ENCODE measurements around the gene LACRT.
"Not testable (repeated sequence)": the region's sequence is repeated elsewhere in the genome, so short reads cannot be mapped to it uniquely, and the experiment has no call there.

LACRT gene

DNA sequence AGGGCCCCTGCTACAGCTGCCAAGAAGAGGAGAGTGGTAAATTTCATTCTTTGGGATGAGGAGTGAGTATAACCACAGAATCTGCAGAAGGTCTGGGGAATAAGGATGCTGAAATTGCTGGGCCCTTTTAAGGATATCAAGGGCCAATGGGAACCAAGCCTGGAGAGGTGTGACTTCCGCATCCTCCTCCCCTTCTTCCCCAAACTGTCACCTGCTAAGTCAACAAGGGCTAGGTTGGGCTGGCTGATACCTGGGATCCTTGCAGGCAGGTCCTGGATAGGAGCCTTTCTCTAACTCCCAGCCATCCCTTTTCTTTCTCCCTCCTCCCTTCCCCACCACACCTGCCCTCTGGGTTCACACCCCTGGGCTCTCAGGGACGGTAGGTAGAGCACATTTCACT lies at the start of gene LACRT:
Gene LACRT (minus strand): TSS at position 101 of the 400 bp plus-strand sequence. CDS start 54 bp downstream, at position 47.
- DNase-seq: no peak

- DNase-seq: no peak
These were observed 48.7 kb upstream of the LACRT start for GRCh38 chr12:54683398-54683797.

GRCh38 chr12:54682674-54683073 lies 48.0 kb upstream of the LACRT start:
- no peak for DNase-seq

DNA sequence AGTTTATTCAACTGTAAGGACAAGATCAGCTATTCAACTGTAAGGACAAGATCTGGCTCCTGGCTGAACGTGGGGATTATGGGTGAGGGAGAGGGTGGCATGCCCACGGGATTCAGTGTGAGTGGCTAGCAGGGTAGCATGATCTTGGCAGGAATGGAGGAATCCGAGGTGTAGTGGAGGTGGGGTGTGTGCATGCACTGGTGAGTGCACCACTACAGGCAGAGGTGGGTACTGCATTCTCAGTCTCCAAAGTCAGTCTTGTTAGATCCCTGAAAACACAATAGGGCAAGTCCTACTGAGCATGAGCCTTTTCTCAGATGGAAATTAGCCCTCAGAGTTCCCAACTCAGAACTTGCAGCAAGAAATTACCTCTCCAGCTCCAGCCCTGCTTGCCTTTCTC lies 45.7 kb upstream of the LACRT start:
- no peak for DNase-seq

DNA sequence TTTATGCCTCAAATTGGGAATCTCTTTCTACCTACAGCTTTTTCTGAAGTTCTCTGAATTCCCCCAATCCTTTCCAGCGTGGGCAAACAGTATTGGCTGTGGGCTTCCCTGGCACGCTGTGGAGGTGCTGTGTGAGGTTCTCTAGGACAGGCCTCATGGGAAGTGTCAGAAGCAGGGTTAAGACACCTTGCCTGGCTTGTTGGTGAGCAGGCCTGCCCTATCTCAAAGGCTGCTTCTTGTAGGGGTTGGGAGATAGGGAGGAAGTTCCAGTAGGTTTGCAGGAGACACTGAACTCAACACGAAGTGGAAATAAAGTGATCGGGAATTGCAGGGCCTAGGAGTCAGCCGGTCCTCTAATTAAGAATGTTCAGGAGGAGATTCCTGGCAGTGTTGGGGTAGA lies 43.4 kb upstream of the LACRT start:
- no peak for DNase-seq

- no peak for DNase-seq
These were observed 33.2 kb upstream of the LACRT start for GRCh38 chr12:54667945-54668344.

DNA sequence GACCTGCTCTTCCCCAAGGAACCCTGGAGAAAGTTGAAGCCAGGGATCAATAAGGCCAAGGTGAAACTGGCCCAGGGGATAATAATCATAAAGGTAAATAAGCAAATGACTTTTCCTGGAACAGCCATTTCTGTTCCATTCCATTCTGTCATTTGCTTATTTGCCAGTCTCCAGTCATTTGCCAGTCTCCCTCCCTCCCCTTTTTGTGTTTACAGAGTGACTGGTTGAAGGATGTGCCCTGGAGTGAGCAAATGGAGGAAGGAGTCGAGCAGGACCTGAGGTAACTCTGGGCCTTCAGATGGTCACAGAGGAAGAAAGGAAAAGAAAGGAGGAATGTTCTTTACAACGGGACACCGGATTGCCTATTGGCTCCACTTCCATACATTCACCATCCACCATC lies 31.3 kb upstream of the LACRT start:
- DNase-seq: no peak

DNA sequence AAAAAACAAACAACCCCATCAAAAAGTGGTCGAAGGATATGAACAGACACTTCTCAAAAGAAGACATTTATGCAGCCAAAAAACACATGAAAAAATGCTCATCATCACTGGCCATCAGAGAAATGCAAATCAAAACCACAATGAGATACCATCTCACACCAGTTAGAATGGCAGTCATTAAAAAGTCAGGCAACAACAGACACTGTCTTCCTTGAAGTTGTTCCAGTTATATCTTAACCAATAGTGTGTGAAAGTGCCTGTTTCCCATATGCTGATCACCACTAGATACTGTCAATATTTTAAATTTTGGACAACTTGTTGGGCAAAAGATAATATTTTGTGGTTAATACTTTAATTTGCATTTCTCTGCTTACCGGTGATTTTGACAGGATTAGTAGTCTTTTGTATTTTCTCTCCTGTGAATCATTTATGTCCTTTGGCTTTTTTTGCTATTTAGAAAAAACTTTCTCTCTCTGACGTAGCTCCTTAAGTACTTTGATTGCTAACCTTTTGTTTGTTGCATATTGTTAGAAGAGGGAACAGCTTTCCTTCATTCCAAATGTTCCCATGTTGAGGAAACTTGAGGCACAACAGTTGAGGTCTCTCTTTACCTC lies 30.4 kb upstream of the LACRT start:
- DNase-seq: not testable (repeated sequence)

- DNase-seq: no peak
These were observed 28.9 kb upstream of the LACRT start for GRCh38 chr12:54663603-54664002.

DNA sequence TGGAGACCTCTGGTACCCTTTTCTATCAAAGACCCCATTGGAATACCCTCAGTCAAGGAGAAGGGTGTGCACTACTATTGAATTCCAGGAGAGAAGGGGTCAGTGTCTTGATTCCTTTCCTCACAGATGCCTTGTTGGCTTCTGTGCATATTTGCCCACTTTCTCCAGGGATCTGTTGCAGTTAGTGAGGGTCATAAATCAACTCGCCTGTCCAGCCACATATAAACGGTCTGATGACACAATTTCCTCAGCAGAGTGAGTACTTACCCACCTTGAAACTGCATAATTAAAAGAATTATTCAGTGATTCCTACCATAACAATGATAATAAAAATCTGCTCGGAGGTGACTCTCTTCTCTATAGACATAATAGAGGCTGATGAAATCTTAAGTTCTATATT lies 27.3 kb upstream of the LACRT start:
- DNase-seq: no peak

DNA sequence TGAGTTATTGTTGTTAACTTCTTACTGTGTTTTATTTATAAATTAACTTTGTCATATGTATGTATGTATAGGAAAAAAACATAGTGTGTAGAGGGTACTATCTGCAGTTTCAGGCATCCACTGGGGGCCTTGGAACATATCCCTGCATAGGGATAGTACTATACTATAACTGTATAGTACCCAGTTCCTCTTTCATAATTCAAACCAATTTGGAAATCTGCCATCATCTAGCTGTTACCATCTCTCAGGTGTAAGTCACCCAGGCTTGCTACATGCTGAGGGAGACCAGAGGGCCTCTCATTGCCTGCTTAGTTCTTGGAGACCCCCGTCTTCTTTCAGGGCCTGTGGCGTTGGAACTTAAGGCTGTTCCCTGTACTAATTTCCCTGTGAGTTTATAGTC lies 26.4 kb upstream of the LACRT start:
- DNase-seq: no peak

DNA sequence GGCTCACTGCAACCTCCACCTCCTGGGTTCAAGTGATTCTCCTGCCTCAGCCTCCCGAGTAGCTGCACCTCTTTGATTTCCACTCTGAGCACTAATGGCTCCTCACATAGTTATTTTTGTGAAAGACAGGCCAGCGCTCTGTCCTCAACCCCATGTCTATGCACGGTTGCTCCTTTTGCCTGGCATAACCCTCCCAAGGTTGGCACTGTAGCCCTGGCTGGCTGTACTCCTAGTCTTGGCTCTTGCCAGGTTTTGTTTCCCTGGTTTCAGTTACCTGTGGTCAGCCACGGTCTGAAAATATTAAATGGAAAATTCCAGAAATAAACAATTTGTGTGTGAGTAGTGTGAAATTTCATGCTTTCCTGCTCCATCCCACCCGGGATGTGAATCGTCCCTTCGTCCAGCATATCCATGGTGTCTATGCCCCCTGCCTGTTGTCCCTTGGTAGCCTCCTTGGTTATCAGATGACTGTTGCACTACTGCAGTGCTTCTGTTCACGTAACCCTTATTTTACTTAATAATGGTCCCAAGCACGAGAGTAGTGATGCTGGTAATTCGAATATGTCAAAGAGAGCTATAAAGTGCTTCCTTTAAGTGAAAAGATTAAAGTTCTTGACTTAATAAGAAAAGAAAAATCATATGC lies 25.7 kb upstream of the LACRT start:
- no peak for DNase-seq

DNA sequence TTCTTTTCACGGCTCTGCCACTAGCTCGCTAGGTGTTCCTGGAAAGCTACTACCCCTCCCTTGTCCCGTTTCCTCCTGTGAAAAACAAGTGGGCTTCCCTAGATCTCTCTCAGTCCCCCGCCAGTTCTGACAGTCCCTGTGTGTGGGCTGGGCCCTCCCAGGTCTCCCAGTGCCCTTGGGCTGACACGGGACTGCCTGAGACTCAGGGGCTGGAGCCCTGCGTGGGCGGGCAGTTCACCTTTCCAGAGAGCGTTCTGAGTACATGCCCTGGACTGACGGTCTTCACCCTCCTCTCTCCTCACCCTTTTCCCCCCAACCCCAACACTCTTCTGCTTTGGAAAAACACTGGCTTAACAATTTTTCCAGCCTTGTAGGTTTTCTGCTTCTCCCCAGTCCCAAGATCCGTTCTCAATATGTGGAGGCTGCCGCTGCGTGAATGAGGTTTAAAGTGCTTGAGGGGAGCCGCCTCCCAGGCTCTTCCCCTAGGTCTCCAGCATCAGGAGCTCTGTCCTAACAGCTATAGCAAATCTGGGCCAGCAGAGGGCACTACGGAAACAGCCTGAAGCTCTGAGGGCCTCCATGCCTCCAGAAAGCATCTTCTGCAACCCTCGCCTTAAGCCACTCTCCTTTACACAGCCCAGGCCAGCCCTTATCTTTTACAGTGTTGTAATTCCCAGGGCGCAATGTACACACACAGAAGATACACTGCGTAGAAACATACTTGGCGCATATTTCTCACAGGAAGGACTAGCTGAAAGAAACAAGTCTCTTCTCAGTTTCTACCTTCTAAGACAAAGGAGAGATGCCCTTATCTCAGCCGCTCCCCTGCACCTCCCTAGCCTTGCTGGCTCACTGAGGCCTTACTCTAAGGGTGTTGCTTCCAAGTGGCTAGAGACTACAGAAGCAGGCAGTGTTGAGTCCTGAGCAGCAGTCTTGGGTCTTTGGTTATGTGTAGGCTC lies 23.9 kb upstream of the LACRT start:
- no peak for DNase-seq

DNA sequence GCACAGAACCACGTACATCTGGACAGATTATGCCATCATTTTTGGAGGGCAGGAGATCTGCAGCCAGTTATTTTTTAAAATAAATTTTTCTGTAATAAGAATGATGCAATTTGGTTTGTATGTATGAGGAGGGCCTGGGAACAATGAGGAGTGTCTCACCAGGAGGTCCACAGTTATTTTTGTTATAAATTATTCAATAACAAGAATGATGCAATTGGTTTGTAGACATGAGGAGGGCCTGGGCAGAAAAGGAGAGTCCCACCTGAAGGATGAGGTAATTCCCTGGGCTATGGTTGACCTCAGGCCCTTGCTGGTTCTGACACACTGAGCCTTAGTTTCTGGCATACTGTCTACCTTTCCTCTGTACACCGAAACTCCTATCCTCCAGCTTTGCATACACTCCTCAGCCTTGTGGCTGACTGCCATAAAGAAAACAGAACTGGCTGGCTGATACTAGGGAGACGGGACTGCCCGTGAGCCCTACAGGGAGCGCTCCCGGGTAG lies 22.5 kb upstream of the LACRT start:
- no peak for DNase-seq

DNA sequence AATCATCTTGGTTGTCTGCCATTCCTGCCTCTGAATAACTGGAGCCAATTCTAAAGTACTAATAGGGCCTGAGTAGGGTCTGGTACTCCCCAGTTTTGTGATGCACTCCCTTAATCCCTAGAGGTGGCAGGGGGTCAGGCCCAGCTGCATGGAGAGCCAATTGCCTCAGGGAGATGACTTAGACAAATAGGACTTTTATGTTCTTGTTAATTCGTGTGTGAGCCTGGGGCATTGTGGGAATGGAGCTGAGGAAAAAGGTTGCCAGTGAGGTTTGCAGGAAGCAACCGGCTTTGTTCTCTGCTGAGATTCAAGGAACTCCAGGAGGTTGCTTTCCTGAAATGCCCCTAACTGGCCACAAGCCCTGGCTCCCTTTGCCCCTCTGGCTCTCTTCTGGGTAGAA lies 20.2 kb upstream of the LACRT start:
- DNase-seq: no peak

- DNase-seq: no peak
These were observed 18.3 kb upstream of the LACRT start for GRCh38 chr12:54653025-54653424.

DNA sequence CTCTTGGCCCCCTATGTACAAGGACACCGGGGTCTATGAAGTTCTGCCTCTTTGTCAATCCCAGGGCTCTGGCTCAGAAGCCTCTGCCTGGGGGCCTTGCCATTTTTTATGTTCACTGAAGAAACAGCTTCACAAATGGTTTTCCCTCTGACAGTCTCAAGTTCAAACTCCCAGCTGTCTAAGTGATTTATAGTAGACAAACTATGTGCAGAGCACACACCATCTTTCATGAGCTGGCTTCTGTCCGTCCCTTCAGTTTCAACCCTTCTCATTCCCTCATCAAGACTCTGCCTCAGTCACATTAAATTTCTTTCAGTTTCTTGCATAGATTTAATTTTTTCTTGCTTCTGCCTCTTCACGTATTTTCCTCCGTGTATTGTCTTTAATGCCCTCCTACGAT lies 16.2 kb upstream of the LACRT start:
- no peak for DNase-seq

GRCh38 chr12:54650409-54650808 lies 15.7 kb upstream of the LACRT start:
- DNase-seq: no peak

DNA sequence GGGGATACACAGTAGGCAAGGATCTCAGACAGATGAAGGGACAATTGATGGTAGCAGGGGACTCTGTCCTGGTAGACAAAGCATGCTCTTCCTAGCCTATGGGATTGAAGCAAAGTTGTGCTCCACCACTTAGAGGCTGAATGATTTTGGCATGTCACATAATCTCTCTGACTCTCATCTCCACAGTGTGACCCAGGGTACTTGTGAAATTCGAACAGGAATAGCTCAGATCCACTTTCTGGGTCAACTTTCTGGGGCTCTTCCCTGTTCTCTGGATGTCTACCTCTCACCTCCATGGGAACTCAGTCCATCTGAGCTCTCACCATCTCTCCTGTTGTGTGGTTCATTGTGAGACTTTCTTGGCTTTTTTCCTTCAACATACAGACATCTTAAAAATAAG lies 15.1 kb upstream of the LACRT start:
- DNase-seq: no peak

- no peak for DNase-seq
These were observed 13.6 kb upstream of the LACRT start, which contains the start of gene DCD for GRCh38 chr12:54648265-54648664. Gene DCD (minus strand): TSS chr12:54648365. CDS start chr12:54648303, 62 bp downstream.

DNA sequence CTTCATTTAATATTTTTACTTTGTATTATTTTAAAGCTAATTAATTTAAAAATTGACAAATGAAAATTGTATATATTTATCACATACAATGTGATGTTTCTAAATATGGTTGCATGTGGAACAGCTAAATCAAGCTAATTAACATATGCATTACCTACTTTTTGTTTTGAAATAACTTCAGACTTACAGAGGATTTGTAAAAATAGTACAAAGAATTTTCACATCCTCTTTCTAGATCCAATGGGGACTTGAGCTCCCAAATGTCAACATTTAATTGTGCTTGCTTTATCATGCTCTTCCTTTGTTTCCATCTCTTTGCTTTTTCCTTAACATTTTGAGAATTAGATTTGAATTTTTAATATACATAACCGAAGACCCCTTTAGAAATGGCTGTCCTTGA lies 6.9 kb upstream of the LACRT start:
- no peak for DNase-seq

DNA sequence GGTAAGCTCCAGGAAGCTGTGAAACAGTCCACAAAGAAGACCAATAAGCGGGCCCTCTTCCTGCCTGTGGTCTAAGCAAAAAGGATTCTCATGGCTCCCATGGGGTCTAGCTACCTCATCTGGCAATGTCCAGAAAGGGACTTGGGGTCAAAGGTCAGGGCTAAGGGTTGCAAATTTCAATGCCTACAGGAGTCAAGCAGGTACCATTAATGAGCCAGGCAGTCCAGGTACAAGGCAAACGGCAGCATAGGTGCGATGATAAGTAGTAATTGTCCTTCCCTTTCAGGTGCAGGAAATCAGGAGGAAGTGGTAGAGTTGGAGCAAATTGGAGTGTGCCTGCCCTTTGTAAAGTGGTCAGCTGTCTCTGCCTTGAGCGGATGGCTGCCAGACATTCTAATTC lies 6.4 kb upstream of the LACRT start:
- DNase-seq: no peak

DNA sequence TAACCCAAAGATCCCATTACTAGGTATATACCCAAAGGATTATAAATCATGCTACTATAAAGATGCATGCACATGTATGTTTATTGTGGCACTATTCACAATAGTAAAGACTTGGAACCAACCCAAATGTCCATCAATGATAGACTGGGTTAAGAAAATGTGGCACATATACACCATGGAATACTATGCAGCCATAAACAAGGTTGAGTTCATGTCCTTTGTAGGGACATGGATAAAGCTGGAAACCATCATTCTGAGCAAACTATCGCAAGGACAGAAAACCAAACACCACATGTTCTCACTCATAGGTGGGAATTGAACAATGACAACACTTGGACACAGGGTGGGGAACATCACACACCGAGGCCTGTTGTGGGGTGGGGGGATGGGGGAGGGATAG lies 4.4 kb upstream of the LACRT start:
- DNase-seq: not testable (repeated sequence)
